ENCODE measurements around the gene SLC35G3. TPM values are rescaled to one million over a fixed set of nuclear protein-coding genes. Genes with fewer than 3 reads are reported as not detected.
"Not testable (repeated sequence)": the region's sequence is repeated elsewhere in the genome, so short reads cannot be mapped to it uniquely, and the experiment has no call there.

SLC35G3 gene
- total and polyA plus RNA-seq, 2 of the 8 experiments (the other 6 are each of a cell fraction or from before 2014, with no cell fraction given): not detected

DNA sequence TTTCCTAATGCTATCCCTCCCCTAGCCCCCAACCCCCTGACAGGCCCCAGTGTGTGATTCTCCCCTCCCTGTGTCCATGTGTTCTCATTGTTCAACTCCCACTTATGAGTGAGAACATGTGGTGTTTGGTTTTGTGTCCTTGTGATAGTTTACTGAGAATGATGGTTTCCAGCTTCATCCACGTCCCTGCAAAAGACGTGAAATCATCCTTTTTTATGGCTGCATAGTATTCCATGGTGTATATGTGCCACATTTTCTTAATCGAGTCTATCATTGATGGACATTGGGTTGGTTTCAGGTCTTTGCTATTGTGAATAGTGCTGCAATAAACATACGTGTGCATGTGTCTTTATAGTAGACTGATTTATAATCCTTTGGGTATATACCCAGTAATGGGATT lies 40.1 kb upstream of the SLC35G3 start:
- H2BK20ac ChIP-seq (ENCODE audit: low read length); H2BK5ac ChIP-seq (ENCODE audit: low read depth, low read length); CTCF ChIA-PET (ENCODE audit: partially characterized antibody); H3K79me2 ChIP-seq (ENCODE audit: control insufficient read depth in 1 of 2, insufficient read depth in 2 of 2, low read length in 2 of 2); H3K4me3 ChIP-seq (ENCODE audit: extremely low read depth in 1 of 4, insufficient read depth in 2 of 4, low read depth in 3 of 4, low read length in 4 of 4); DNase-seq (ENCODE audit: low read depth in 1 of 2, low spot score in 2 of 2); H2AFZ ChIP-seq (ENCODE audit: low read length); H2BK12ac ChIP-seq (ENCODE audit: low read depth, low read length); H3K56ac ChIP-seq (replicated peaks; ENCODE audit: insufficient read length, low read depth, low read length); H3K9me3 ChIP-seq (ENCODE audit: insufficient read depth in 2 of 2, low read depth in 1 of 2, low read length in 1 of 2); H3K4me1 ChIP-seq (replicated peaks in 1 of 4; ENCODE audit: control insufficient read depth in 3 of 4, insufficient read depth in 4 of 4, low read length in 3 of 4); H4K20me1 ChIP-seq (replicated peaks in 1 of 2; ENCODE audit: control insufficient read depth in 1 of 2, insufficient read depth in 2 of 2, low read length in 2 of 2); H4K5ac ChIP-seq (ENCODE audit: insufficient read length, low read depth, low read length); H3K36me3 ChIP-seq (ENCODE audit: control insufficient read depth in 2 of 4, insufficient read depth in 4 of 4, low read length in 3 of 4); H3K79me1 ChIP-seq (ENCODE audit: low read depth, low read length); H3K18ac ChIP-seq (ENCODE audit: extremely low read depth, low read length); H3K4ac ChIP-seq (replicated peaks; ENCODE audit: insufficient read length, low read depth, low read length); H3K23ac ChIP-seq (ENCODE audit: insufficient read length); H3K23me2 ChIP-seq (ENCODE audit: low read depth, low read length); H3K4me2 ChIP-seq (ENCODE audit: insufficient read depth in 1 of 2, low read depth in 2 of 2, low read length in 2 of 2); H2BK15ac ChIP-seq (ENCODE audit: low read length); H2AK5ac ChIP-seq (ENCODE audit: low read depth, low read length); H2BK120ac ChIP-seq (replicated peaks; ENCODE audit: low read depth, low read length); H3K14ac ChIP-seq (ENCODE audit: insufficient read length); FAIRE-seq; H3K9ac ChIP-seq (replicated peaks in 1 of 4; ENCODE audit: extremely low read depth in 1 of 4, low read depth in 3 of 4, low read length in 3 of 4); H4K8ac ChIP-seq (ENCODE audit: extremely low read depth, insufficient read depth, low read length); H3K27me3 ChIP-seq (replicated peaks in 1 of 4; ENCODE audit: control insufficient read depth in 3 of 4, extremely low read depth in 1 of 4, insufficient read depth in 3 of 4, low read length in 3 of 4); H3K27ac ChIP-seq (ENCODE audit: low read depth, low read length); H4K91ac ChIP-seq (replicated peaks; ENCODE audit: insufficient read length, low read length): not testable (repeated sequence)
- WGBS, 2 experiments (ENCODE audit: extremely low coverage in 1 of 2, insufficient coverage in 1 of 2, insufficient read length in 1 of 2, insufficient replicate concordance in 2 of 2, low coverage in 1 of 2, low lambda C conversion rate in 2 of 2, missing lambda C conversion rate in 1 of 2): 71% methylated on average over 4 of the region's 4 CpGs; no CpG with 5 or more reads in 1 of the 2 experiments
- POLR2A ChIA-PET (ENCODE audit: partially characterized antibody): interaction anchor here (1.4 kb wide), 1 partner anchor 9 kb away, joined by 6 read pairs; the partner anchor contains the start of gene SLFN5
